Stimulated activated CD8-positive, alpha-beta memory T cell treated with anti-CD3 and anti-CD28 coated beads, Interleukin-4, amount 100 ng/mL, for 4 hours (primary cell): Measurements from ENCODE around the gene AMELX.

Source experiments
- DNase-seq, 2 donors: peaks; one replicate each; pipeline ENCODE4 v3.0.0-alpha.2; 2020; ENCODE audit warnings: low read depth in 2 of 2, low spot score in 1 of 2

AMELX gene

DNA sequence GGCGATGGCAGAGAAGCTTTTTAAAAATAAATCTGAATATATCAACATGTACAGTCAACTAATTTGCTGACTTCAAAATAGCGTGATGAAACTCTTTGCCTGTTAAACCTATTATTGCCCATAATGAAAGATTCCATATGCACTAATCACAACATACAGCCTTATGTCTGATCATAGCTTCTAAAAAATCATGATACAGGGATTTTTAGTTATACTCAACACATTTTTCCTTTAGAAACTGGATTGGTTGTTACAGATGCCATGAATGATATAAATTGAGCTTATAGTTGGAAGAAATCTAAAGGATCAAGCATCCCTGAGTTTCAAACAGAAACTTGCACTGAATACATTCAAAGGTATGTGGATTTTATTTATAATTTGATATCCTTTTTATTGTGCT, at the start of gene AMELX:
TSS of gene AMELX (plus strand) at position 301 of the 400 bp plus-strand sequence. CDS start 1,376 bp downstream, outside the sequence.
- no peak for DNase-seq

DNA sequence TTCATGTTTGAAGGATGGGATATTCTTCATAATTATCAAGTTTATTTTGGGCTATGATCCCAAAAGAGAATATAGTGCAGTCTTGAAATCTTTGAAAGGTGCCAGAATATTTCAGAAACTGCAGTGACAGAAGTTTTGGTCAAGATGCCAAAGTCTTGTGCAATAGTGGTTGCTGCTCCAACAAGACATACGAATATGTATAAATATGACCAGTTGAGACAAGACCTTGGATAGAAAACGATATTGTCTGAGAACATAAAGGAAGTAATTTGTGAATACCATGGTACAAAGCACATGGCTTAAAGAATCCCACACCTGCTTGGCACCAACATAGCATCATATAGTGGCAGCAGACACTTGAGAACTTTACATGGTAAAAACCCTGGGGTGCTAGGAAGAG, 48.6 kb upstream of the AMELX start:
- DNase-seq: no peak

DNA sequence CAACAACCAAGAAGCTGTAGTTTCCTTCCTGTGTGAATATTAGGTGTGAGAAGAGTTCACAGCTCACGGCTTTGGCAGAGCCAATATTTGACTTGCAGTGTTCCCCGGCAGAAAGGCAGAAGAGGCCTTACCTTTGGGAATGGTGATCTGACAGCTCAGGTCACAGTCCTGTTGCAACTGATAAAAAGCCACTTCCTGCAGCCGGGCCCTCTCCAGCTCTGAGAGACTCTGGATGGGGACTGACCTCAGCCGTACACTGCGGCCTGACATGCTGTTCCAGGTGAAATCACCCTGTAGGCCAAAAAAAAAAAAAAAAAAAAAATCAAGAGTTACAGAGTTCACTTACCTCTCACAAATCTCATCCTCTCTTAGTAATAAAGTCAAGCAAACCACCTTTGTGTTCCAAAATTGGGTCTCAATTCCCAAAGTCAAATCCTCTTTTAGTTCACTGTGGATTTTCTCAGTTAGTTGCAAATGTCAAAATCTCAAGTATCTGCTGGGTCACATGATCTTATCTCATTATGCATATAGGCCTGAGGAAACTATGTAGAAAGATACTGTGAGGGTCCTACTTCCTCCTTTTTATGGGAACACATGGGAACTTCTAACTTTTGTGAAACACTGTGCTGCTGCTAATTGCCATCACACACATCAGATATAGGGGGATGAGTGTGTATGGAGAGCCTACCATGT, 38.6 kb upstream of the AMELX start:
- no peak for DNase-seq

GRCh38 chrX:11257290-11257689, 35.9 kb upstream of the AMELX start:
- DNase-seq: no peak

DNA sequence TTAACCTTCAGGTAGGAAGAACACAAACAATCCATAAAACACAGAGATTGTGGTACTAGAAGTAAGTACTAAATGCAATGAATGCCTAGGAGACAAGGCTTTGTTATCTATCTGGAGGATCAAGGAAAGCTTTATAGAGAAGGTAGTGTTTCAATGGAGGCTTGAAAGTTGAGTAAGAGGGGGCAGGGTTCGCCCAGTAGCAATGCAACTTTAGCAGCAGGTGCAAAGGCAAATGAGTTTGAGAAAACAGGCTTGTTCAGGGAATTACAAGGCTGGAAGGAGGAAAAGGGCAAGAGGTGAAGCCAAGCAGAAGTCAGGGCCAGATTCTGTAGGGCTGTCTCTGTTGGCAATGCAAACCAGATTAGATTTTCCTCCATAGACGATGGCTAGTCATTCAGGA, 35.5 kb upstream of the AMELX start:
- DNase-seq: no peak

GRCh38 chrX:11259437-11259836, 33.8 kb upstream of the AMELX start:
- no peak for DNase-seq

GRCh38 chrX:11261260-11261659, 32.0 kb upstream of the AMELX start:
- no peak for DNase-seq

DNA sequence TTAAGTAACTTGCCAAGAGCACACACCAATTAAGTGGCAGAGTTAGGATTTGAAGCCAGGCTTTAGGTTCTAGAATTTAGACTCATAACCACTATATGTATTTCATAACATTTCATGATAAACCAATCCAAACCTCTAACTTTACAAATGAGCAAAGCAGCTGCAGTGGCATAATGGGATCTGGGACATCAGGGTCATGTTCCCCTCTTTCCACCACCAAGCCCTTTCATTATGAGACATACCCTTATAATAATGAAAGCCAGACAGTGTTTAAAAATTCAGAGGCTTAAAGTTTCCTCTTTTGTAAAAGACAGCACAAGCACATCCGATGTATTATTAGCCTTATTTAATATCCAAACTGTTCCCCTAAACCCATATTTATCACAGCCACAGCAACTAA, 28.3 kb upstream of the AMELX start:
- DNase-seq: no peak

- no peak for DNase-seq
Observed at GRCh38 chrX:11265352-11265751, 27.9 kb upstream of the AMELX start.

GRCh38 chrX:11266573-11267003, 26.6 kb upstream of the AMELX start:
- no peak for DNase-seq

- DNase-seq: no peak
Observed at GRCh38 chrX:11267425-11267824, 25.8 kb upstream of the AMELX start.

GRCh38 chrX:11269006-11269405, 24.2 kb upstream of the AMELX start:
- DNase-seq: no peak

DNA sequence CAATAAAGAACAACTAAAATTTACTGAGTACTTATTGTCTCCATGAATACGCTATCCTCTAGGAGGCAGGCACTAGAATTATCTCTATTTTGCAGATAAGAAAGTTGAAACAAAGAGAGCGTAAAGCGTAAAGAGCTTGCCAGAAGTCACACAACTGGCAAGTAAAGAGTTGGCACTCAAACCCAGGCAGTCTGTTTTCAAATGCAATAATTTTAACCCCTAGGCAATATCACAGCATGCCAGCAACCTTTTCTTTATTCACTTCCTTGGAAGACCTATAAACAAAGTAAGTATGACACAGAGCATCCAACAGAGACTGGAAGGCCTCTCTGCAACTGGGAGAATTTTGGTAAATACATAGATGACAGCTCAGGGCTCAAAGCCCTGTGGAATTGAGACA, 23.2 kb upstream of the AMELX start:
- no peak for DNase-seq

DNA sequence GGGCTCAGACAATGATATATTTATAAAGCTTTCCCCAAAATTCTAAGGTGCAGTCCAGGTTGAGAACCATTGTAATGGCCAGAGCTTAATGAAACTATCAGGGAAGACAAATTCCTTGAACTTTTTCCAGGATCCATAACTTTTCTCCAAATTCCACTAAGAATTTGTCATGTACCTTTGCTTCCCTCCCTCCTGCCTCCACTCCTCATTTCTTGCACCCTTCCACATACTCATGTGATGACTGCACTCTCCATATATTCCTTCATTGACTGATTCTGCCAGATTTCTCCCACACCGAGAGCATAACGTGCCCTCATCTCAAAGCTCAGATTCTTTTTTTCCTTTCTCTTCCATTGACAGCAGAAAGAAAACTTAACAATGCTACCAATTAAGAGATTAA, 20.9 kb upstream of the AMELX start:
- no peak for DNase-seq

DNA sequence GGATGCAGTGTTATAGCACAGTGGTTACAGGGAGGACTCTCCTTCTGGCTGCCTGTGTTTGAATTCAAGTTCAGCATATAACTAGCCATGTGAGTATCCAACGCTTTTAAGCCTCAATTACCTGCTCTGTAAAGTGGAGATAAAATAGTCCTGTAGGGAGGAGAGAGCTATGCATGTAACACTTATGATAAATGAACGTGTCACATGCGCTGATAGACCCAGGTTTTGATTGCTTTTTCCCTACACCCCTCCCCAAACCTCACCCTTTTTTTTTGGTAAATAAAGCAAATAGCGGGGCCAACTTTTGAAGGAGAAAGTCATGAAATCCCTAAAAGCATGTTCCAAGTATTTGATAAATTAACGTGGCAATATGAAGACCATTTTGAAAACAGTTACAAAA, 20.4 kb upstream of the AMELX start:
- no peak for DNase-seq

GRCh38 chrX:11273544-11273943, 19.7 kb upstream of the AMELX start:
- no peak for DNase-seq

- no peak for DNase-seq
Observed at GRCh38 chrX:11282043-11282442, 11.2 kb upstream of the AMELX start.

- DNase-seq: no peak
Observed at GRCh38 chrX:11285651-11286050, 7.6 kb upstream of the AMELX start.

DNA sequence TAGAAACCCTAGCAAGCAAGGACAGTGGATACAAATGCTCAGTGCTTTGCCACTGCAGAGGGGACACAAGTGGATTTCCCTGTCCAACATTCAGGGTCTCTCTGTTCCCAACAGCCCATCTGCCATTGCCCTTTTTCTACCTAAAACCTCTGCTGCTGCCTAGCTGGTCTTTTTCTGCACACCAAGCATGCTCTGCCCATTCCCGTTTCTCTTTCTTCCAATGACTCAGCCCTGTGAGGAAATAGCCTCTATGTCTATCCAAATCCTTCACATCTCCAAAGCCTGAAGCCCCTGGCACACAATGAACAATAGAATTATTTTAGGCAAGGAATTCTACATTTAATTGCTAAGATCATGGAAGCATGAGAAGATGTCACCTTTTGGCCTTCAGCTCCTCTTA, 5.7 kb upstream of the AMELX start:
- no peak for DNase-seq

- no peak for DNase-seq
Observed at GRCh38 chrX:11290416-11291102, 2.7 kb upstream of the AMELX start.

DNA sequence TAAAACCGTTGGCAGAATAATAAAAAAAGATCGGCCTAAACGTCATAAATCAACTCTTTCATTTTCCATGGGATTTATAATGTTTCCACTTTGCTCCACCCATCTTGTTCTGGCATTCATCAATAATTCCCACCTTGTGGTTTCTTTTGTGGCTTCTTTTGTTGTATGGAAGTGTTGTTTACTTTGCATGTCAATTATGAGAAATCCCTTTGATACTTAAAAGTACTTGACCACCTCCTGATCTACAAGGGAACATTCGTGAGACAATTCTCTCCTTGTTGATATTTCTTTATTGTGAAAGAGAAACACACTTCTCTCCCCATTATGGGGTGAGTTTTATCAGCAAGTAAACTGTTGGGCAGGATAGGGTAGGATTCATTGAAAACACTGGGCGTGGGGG, 2.8 kb downstream of the AMELX start:
- no peak for DNase-seq

DNA sequence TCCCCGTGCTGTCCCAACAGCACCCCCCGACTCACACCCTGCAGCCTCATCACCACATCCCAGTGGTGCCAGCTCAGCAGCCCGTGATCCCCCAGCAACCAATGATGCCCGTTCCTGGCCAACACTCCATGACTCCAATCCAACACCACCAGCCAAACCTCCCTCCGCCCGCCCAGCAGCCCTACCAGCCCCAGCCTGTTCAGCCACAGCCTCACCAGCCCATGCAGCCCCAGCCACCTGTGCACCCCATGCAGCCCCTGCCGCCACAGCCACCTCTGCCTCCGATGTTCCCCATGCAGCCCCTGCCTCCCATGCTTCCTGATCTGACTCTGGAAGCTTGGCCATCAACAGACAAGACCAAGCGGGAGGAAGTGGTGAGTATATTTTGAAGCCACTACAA, 5.4 kb downstream of the AMELX start:
- no peak for DNase-seq

- no peak for DNase-seq
Observed at GRCh38 chrX:11304829-11305228, 11.6 kb downstream of the AMELX start.
